CD4-positive, alpha-beta memory T cell (primary cell): Measurements from ENCODE around the gene SH2D4B. TPM values are rescaled to one million over a fixed set of nuclear protein-coding genes. Genes with fewer than 3 reads are reported as not detected.

Experiments
- CTCF ChIA-PET: fragments of 350-600 bp; sonication (Branson Sonifier 250); formaldehyde crosslinking; loops from one replicate; lab custom pipeline; 2021; ENCODE audit warnings: inconsistent platforms; ENCODE audit not compliant: partially characterized antibody; lab: Charles Lee
- POLR2A ChIA-PET: fragments of 350-600 bp; sonication (Branson Sonifier 250); formaldehyde crosslinking; loops from one replicate; lab custom pipeline; 2021; ENCODE audit not compliant: partially characterized antibody; lab: Charles Lee
- DNase-seq, 5 donors: peaks; one replicate each; pipeline versions ENCODE4 v3.0.0 to v3.0.0-alpha.2; 2020 to 2022; ENCODE audit warnings: mixed read lengths in 1 of 5
- H3K27ac ChIP-seq: one replicate; pipeline ENCODE4 v1.7.0; 2013; ENCODE audit warnings: low read depth, low read length
- H3K27me3 ChIP-seq: 2 replicates; pipeline ENCODE4 v1.7.0; 2013; ENCODE audit warnings: mild to moderate bottlenecking, low read length, moderate library complexity; ENCODE audit not compliant: insufficient read depth
- H3K36me3 ChIP-seq: 2 replicates; pipeline ENCODE4 v1.7.0; 2013; ENCODE audit warnings: mild to moderate bottlenecking, low read length, moderate library complexity; ENCODE audit not compliant: insufficient read depth
- H3K4me1 ChIP-seq: 2 replicates; pipeline ENCODE4 v1.7.0; 2013; ENCODE audit warnings: mild to moderate bottlenecking, low read length, moderate library complexity; ENCODE audit not compliant: insufficient read depth
- H3K4me3 ChIP-seq, 2 donors: one replicate each; pipeline ENCODE4 v1.7.0; 2013; ENCODE audit warnings: low read length in 2 of 2, mild to moderate bottlenecking in 1 of 2
- H3K9me3 ChIP-seq, 2 donors: one replicate each; pipeline ENCODE4 v1.7.0; 2013; ENCODE audit warnings: low read length in 2 of 2, control low read depth in 1 of 2; ENCODE audit not compliant: control insufficient read depth in 1 of 2
- H3K27ac Mint-ChIP-seq, 7 donors: one replicate each; pipeline ENCODE4 v1.8.0; 2020 to 2021; ENCODE audit warnings: mixed read lengths in 7 of 7, mild to moderate bottlenecking in 6 of 7, inconsistent platforms in 3 of 7, moderate library complexity in 3 of 7
- H3K27me3 Mint-ChIP-seq, 2 donors: one replicate each; pipeline ENCODE4 v1.8.0; 2020 to 2021; ENCODE audit warnings: mixed read lengths in 2 of 2
- H3K36me3 Mint-ChIP-seq, 2 donors: one replicate each; pipeline ENCODE4 v1.8.0; 2020 to 2021; ENCODE audit warnings: mixed read lengths in 2 of 2, inconsistent platforms in 1 of 2, mild to moderate bottlenecking in 1 of 2
- H3K4me1 Mint-ChIP-seq, 4 donors: one replicate each; pipeline ENCODE4 v1.8.0; 2020 to 2021; ENCODE audit warnings: mixed read lengths in 4 of 4, mild to moderate bottlenecking in 1 of 4
- H3K4me3 Mint-ChIP-seq, 8 donors: one replicate each; pipeline ENCODE4 v1.8.0; 2020 to 2021; ENCODE audit warnings: mixed read lengths in 8 of 8, mild to moderate bottlenecking in 7 of 8, moderate library complexity in 6 of 8, inconsistent platforms in 3 of 8
- H3K9me3 Mint-ChIP-seq, 8 donors: one replicate each; pipeline ENCODE4 v1.8.0; 2020 to 2021; ENCODE audit warnings: mixed read lengths in 8 of 8, mild to moderate bottlenecking in 5 of 8, inconsistent platforms in 3 of 8, moderate library complexity in 1 of 8
- intact Hi-C: fragments of 100-400 bp; cut with micrococcal nuclease; formaldehyde crosslinking; loops from one replicate; pipeline ENCODE4 v1.15.1; 2023
- polyA plus RNA-seq, 2 donors: library from polyadenylated mRNA; unstranded; fragments of 300-500 nt; fragmentation: Illumina TruSeq; gene quantifications; one replicate each; pipeline ENCODE4 v1.2.3, GENCODE V29; 2021
- total RNA-seq, 2 experiments: library from RNA; stranded (reverse); gene quantifications; one replicate each; pipeline ENCODE4 v1.2.3, GENCODE V29; 2021

Gene SH2D4B
- total and polyA plus RNA-seq, 4 experiments from 2014 or later: 0.17 TPM; not detected in 2

DNA sequence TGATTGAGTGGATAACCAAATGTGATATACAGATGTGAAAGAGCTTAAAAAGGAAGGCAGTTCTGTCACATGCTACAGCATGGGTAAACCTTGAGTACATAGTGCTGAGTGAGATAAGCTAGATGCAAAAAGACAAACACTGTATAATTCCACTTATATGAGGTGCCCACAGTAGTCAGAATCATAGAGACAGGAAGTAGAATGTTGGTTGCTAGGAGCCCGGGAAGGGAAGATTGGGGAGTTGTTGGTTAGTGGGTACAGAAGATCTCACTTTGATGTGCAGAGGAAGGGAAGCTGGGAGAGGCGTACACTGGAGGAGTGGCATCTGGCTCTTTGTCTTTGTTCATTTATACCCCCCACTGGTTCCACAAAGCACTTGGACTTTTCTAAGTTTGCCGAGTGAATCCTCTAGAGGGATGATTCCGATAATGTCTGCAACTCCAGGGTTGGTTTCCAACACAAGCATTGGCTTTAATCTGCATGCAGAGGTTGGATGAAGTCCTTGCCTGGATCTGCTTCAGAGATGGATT is 44.1 kb upstream of the SH2D4B start:
- ChIA-PET POLR2A (interaction anchor here (1.3 to 14.7 kb wide), 4 partner anchors 9 to 49 kb away, joined by 4 to 906 read pairs (median 13); partner anchors contain the start of gene TSPAN14), CTCF (interaction anchor here (0.8 to 10.8 kb wide), 7 partner anchors 8 to 115 kb away, joined by 3 to 201 read pairs (median 9); no protein-coding TSS in a partner anchor)
- Histone ChIP-seq H3K4me3 (no peak overlapping the region), H3K36me3 (peaks cover 30% of the 10 kb centered on the region), H3K9me3 (no peaks in the 10 kb centered on the region), H3K27me3 (no peaks in the 10 kb centered on the region), H3K4me1 (peaks cover 100% of the 10 kb centered on the region), H3K27ac (peak overlapping the region; percentile 41)
- peak overlapping the region; percentile 53 to 87 (median 77) for H3K27ac Mint-ChIP-seq
- peaks cover 90 to 100% (median 94%) of the 10 kb centered on the region in 4 donors for H3K4me1 Mint-ChIP-seq
- H3K36me3 Mint-ChIP-seq: peaks cover 67 to 70% of the 10 kb centered on the region in 2 donors
- peaks cover 0 to 10% (median under 1%) of the 10 kb centered on the region in 8 donors for H3K9me3 Mint-ChIP-seq
- peak in 4 of 5 donors; percentile 49 to 73 (median 52) for DNase-seq
- H3K4me3 Mint-ChIP-seq: peak overlapping the region; percentile 49 to 81 (median 70)
- intact Hi-C loops: loop anchor here (1.0 kb wide), 1 partner anchor 8 kb away; no protein-coding TSS in a partner anchor
- H3K27me3 Mint-ChIP-seq: no peaks in the 10 kb centered on the region

DNA sequence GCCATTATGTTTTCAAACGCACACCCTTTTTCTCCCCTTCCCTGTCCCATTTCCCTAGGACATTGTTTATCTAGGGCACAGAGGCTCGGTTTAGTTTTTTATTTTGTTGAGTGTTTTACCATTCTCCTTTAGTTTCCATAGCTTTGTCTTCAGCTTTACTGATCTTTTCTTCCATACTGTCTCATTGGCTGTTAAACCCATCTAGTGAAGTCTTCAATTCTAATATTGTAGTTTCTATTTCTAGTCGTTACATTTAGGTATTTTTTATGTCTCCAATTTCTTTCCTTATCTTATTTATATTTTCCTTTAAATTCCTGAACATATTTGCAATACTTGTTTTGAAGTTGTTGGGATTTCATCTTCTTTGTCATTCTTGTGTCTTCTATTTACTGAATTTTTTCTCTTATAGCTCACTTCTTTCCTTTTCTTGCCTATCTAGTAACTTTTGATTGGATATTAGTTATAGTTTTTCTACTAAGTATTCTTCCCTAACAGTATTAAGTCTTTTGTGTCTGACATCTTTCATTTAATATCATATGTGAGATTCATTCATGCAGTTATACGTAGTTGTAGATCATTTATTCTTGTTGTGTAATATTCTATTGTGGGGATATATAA is 41.0 kb upstream of the SH2D4B start:
- Histone ChIP-seq H3K27ac (peak overlapping the region; percentile 62), H3K9me3 (no peaks in the 10 kb centered on the region), H3K36me3 (peaks cover 7% of the 10 kb centered on the region), H3K4me3 (no peak overlapping the region), H3K4me1 (peaks cover 100% of the 10 kb centered on the region), H3K27me3 (no peaks in the 10 kb centered on the region)
- CTCF ChIA-PET: interaction anchor here (3.4 to 21.6 kb wide), 4 partner anchors 8 to 49 kb away, joined by 18 to 814 read pairs (median 358); partner anchors contain the start of gene TSPAN14
- intact Hi-C loops: no loop called here
- POLR2A ChIA-PET: interaction anchor here (0.9 to 11.7 kb wide), 4 partner anchors 8 to 39 kb away, joined by 3 to 713 read pairs (median 102); partner anchors contain the start of gene TSPAN14
- DNase-seq: no peak
- peak overlapping the region in 7 of 8 donors; percentile 27 to 92 (median 79) for H3K4me3 Mint-ChIP-seq
- no peaks in the 10 kb centered on the region for H3K27me3 Mint-ChIP-seq
- H3K36me3 Mint-ChIP-seq: peaks cover 44 to 56% of the 10 kb centered on the region in 2 donors
- H3K9me3 Mint-ChIP-seq: peaks cover 0 to 10% (median under 1%) of the 10 kb centered on the region in 8 donors
- H3K4me1 Mint-ChIP-seq: peaks cover 81 to 100% (median 92%) of the 10 kb centered on the region in 4 donors
- peak overlapping the region; percentile 77 to 97 (median 83) for H3K27ac Mint-ChIP-seq

DNA sequence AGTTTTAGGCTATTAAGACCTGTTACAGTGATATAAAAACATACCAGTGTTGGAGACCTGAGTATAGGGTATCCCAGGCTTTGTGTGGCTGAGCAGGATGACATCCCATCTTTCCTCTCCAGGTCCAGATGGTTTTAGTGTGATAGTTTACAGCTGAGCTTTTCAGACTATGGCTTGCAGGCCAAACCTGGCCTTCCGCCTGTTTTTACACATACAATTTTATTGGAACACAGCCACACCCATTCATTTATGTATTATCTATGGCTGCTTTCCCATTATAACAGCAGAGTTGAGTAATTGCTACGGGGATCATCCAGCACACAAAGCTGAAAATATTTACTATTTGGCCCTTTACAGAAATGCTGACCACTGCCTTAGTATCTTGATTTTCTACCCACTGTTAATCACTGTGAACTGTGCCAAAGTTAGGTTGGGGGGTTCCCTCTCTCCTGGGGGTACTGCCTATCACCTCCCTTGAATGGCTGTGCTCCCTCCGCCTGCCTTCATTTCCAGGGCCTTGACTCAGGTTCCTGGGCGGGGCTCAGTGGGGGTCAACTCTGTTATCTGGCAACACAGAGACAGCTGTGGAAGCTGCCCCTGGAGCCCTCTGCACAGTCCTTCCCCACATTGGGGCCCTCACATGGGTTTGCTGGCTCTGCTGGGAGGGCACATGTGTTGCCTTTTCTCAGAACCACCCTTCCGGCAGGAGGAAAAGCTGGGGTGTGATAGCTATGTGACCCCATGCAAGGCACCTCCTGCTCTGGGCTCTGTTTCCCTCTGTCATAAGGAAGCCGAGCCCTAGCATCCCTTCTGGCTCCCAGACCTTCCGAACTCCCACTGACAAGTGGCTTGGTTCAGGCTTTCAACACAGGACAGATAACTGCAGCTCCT is 40.3 kb upstream of the SH2D4B start:
- ChIA-PET CTCF (interaction anchor here (2.6 to 21.6 kb wide), 6 partner anchors 8 to 116 kb away, joined by 17 to 814 read pairs (median 160); partner anchors contain the start of gene TSPAN14), POLR2A (interaction anchor here (0.7 to 11.7 kb wide), 6 partner anchors 8 to 40 kb away, joined by 3 to 713 read pairs (median 3); partner anchors contain the start of gene TSPAN14)
- DNase-seq: peak in 1 of 5 donors; percentile 53
- no peaks in the 10 kb centered on the region for H3K27me3 ChIP-seq
- peak overlapping the region; percentile 62 for H3K27ac ChIP-seq
- H3K36me3 ChIP-seq: peaks cover 7% of the 10 kb centered on the region
- Mint-ChIP-seq H3K27ac (peak overlapping the region; percentile 83 to 97 (median 95)), H3K4me3 (peak overlapping the region; percentile 42 to 92 (median 80)), H3K27me3 (no peaks in the 10 kb centered on the region), H3K9me3 (peaks cover 0 to 10% (median under 1%) of the 10 kb centered on the region in 8 donors), H3K4me1 (peaks cover 86 to 100% (median 93%) of the 10 kb centered on the region in 4 donors), H3K36me3 (peaks cover 42 to 56% of the 10 kb centered on the region in 2 donors)
- H3K4me3 ChIP-seq: no peak overlapping the region
- no peaks in the 10 kb centered on the region for H3K9me3 ChIP-seq
- peaks cover 100% of the 10 kb centered on the region for H3K4me1 ChIP-seq
- intact Hi-C loops: no loop called here

DNA sequence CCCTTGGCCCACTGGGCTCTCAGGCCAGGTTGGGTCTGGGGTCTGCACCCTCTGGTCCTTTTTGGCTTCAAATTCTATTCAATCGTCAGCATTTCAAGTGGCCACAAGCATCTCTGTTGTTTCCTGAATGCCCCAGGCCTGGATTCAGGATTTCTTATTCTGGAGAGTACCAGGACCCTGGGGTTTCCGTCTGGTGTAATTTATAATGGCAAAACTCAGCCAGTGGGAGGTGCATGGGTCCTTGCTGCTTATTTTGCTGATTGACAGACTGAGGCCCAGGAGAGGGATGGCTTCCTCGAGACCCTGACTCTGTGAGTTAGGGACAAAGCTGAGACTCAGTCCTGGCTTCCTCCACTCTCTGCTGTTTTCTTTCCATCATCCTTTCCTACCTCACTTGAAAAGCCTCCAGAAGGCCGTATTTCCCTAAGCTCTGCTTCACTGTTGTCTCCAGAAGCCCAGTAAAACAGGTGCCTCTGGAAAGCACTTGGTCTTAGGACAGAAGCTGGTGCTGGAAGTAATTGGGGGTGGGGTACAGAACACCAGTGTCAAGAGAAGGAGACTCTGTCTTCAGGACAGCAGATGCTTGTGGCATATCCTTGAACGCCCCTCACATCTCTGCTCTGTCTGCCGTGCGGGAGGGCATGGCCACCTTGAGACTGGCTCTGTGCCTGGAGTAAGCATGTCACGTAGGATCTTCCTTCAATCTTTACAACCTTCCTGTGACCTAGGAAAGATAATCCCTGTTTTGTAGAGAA is 39.4 kb upstream of the SH2D4B start:
- Mint-ChIP-seq H3K36me3 (peaks cover 38 to 59% of the 10 kb centered on the region in 2 donors), H3K4me3 (peak overlapping the region; percentile 48 to 92 (median 80)), H3K27ac (peak overlapping the region; percentile 83 to 97 (median 95)), H3K4me1 (peaks cover 88 to 100% (median 95%) of the 10 kb centered on the region in 4 donors), H3K27me3 (no peaks in the 10 kb centered on the region), H3K9me3 (peaks cover 0 to 10% (median under 1%) of the 10 kb centered on the region in 8 donors)
- intact Hi-C loops: no loop called here
- ChIA-PET CTCF (interaction anchor here (2.6 to 21.6 kb wide), 6 partner anchors 7 to 116 kb away, joined by 17 to 814 read pairs (median 160); partner anchors contain the start of gene TSPAN14), POLR2A (interaction anchor here (0.6 to 11.7 kb wide), 8 partner anchors 7 to 41 kb away, joined by 3 to 713 read pairs (median 3); partner anchors contain the start of gene TSPAN14)
- Histone ChIP-seq H3K27me3 (no peaks in the 10 kb centered on the region), H3K4me3 (peak overlapping the region in 1 of 2 donors; percentile 22), H3K4me1 (peaks cover 100% of the 10 kb centered on the region), H3K27ac (peak overlapping the region; percentile 62), H3K9me3 (no peaks in the 10 kb centered on the region), H3K36me3 (peaks cover 7% of the 10 kb centered on the region)
- DNase-seq: peak in 1 of 5 donors; percentile 3

DNA sequence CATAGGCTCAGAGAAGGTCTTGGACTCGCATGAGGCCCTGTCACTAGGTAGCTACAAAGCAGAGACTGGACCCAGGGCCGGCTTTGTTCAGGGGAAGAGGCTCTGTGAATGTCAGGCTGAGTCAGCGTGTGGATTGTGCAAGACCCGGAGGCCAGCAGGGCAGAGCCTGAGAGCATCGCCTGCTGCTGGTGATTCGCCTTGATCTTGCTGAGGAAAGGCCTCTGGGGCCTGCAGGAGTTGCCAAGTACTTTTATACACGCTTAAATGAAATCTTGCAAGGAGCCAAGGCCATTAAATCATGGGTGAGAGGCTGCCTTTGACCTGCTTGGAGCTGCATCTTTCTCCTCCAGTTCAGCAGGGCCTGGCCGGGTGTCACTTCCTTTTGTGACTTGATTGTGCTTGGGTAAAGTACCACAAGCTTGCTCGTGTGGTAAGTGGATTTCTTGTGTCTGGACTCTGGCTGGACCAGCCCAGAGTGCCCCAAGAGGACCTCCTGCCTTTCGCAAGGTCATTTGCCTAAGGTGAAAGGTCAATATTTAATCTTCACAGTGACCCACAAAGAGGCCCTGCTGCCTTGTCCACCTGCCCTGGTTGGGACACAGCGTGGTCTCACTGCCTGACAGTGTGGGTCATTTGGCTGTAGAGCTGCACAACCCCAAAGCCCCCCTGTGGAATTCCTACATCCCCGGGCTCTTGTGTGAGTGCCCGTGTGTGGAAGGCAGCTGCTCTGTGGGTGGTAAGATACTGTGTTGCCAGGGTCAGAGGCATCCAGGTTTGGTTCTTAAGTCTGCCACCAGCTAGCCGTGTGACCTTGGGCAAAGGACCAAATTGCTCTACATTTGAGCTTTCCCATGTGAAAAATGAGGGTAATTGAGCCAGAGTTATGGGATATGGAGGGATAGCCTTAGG is 38.6 kb upstream of the SH2D4B start:
- peaks cover 100% of the 10 kb centered on the region for H3K4me1 ChIP-seq
- POLR2A ChIA-PET: interaction anchor here (0.6 to 11.7 kb wide), 7 partner anchors 7 to 91 kb away, joined by 3 to 713 read pairs (median 5); partner anchors contain the start of genes PRXL2A and TSPAN14
- DNase-seq: peak in 1 of 5 donors; percentile 74
- intact Hi-C loops: no loop called here
- Mint-ChIP-seq H3K27me3 (no peaks in the 10 kb centered on the region), H3K9me3 (peaks cover 0 to 10% (median under 1%) of the 10 kb centered on the region in 8 donors), H3K27ac (peak overlapping the region; percentile 83 to 97 (median 95)), H3K36me3 (peaks cover 34 to 60% of the 10 kb centered on the region in 2 donors), H3K4me3 (peak overlapping the region; percentile 48 to 92 (median 81)), H3K4me1 (peaks cover 90 to 100% (median 95%) of the 10 kb centered on the region in 4 donors)
- peak overlapping the region; percentile 1 to 22 for H3K4me3 ChIP-seq
- peak overlapping the region; percentile 62 for H3K27ac ChIP-seq
- CTCF ChIA-PET: interaction anchor here (1.0 to 21.6 kb wide), 6 partner anchors 10 to 117 kb away, joined by 3 to 814 read pairs (median 160); partner anchors contain the start of gene TSPAN14
- no peaks in the 10 kb centered on the region for H3K27me3 ChIP-seq
- no peaks in the 10 kb centered on the region for H3K9me3 ChIP-seq
- H3K36me3 ChIP-seq: peaks cover 7% of the 10 kb centered on the region
